ENCODE data around the gene KLHDC10. TPM values are rescaled to one million over a fixed set of nuclear protein-coding genes. Genes with fewer than 3 reads are reported as not detected.
"Not testable (repeated sequence)": the region's sequence is repeated elsewhere in the genome, so short reads cannot be mapped to it uniquely, and the experiment has no call there.

KLHDC10 gene
- polyA plus RNA-seq, 1 donor from 2014 or later, result 59.1 TPM

- H2AFZ ChIP-seq (ENCODE audit: low read depth, low read length), result no peak overlapping the region
- peaks cover 13% of the 10 kb centered on the region for H3K36me3 ChIP-seq (ENCODE audit: insufficient read depth, low read length)
- TF ChIP-seq SMC3 (conservative IDR thresholded peaks at IDR 0.05; ENCODE audit: poor library complexity) (no peak), TAF1 (IDR thresholded peaks at IDR 0.05; ENCODE audit: low read depth) (no peak), RAD21 (conservative IDR thresholded peaks at IDR 0.05) (no peak), EP300 (conservative IDR thresholded peaks at IDR 0.05; ENCODE audit: poor library complexity, severe bottlenecking) (no peak), MXI1 (conservative IDR thresholded peaks at IDR 0.05; ENCODE audit: poor library complexity, severe bottlenecking) (no peak), EZH2 (IDR thresholded peaks at IDR 0.05; ENCODE audit: borderline replicate concordance, insufficient read depth, low read length, poor library complexity, severe bottlenecking) (no peak), REST (IDR thresholded peaks at IDR 0.05; ENCODE audit: borderline replicate concordance) (no peak), CTCF (IDR thresholded peaks at IDR 0.05; ENCODE audit: poor library complexity, severe bottlenecking) (no peak), POLR2AphosphoS5 (IDR thresholded peaks at IDR 0.05) (no peak)
- no peak overlapping the region for H3K27ac ChIP-seq (ENCODE audit: low read length)
- no peaks in the 10 kb centered on the region for H3K79me2 ChIP-seq (replicated peaks; ENCODE audit: insufficient read depth, low read length)
- no peaks in the 10 kb centered on the region for H3K9me3 ChIP-seq (ENCODE audit: low read length)
- no peak overlapping the region for H3K4me3 ChIP-seq (ENCODE audit: low read length)
- no peak overlapping the region for H3K4me2 ChIP-seq (ENCODE audit: low read length)
- no peaks in the 10 kb centered on the region for H4K20me1 ChIP-seq (ENCODE audit: insufficient read depth)
- no peak overlapping the region for H3K9ac ChIP-seq (ENCODE audit: low read length)
- no peaks in the 10 kb centered on the region for H3F3A ChIP-seq (ENCODE audit: insufficient read depth, low read length, poor library complexity, severe bottlenecking)
- H3K27me3 ChIP-seq (ENCODE audit: insufficient read depth, low read depth, low read length), result no peaks in the 10 kb centered on the region
- no peaks in the 10 kb centered on the region for H3K9me2 ChIP-seq (ENCODE audit: insufficient read depth, low read length)
Measured at GRCh38 chr7:130124711-130125110, 54.4 kb downstream of the KLHDC10 start.

GRCh38 chr7:130126840-130127239 is 56.5 kb downstream of the KLHDC10 start:
- not testable (repeated sequence) for H3K27me3 ChIP-seq (ENCODE audit: insufficient read depth, low read depth, low read length); H3K4me2 ChIP-seq (ENCODE audit: low read length); H3K9ac ChIP-seq (ENCODE audit: low read length); H3K9me3 ChIP-seq (ENCODE audit: low read length); H4K20me1 ChIP-seq (ENCODE audit: insufficient read depth); H3K4me3 ChIP-seq (ENCODE audit: low read length); H2AFZ ChIP-seq (ENCODE audit: low read depth, low read length); H3F3A ChIP-seq (ENCODE audit: insufficient read depth, low read length, poor library complexity, severe bottlenecking); H3K79me2 ChIP-seq (replicated peaks; ENCODE audit: insufficient read depth, low read length); H3K27ac ChIP-seq (ENCODE audit: low read length); H3K9me2 ChIP-seq (ENCODE audit: insufficient read depth, low read length)
- H3K36me3 ChIP-seq (ENCODE audit: insufficient read depth, low read length), result peaks cover 26% of the 10 kb centered on the region

- Histone ChIP-seq H3K4me2 (ENCODE audit: low read length) (no peak overlapping the region), H3K4me3 (ENCODE audit: low read length) (no peak overlapping the region), H4K20me1 (ENCODE audit: insufficient read depth) (no peaks in the 10 kb centered on the region), H3K9me2 (ENCODE audit: insufficient read depth, low read length) (no peaks in the 10 kb centered on the region), H3K36me3 (ENCODE audit: insufficient read depth, low read length) (peaks cover 24% of the 10 kb centered on the region), H2AFZ (ENCODE audit: low read depth, low read length) (no peak overlapping the region), H3K9ac (ENCODE audit: low read length) (no peak overlapping the region), H3K79me2 (replicated peaks; ENCODE audit: insufficient read depth, low read length) (no peaks in the 10 kb centered on the region), H3K9me3 (ENCODE audit: low read length) (no peaks in the 10 kb centered on the region), H3F3A (ENCODE audit: insufficient read depth, low read length, poor library complexity, severe bottlenecking) (no peaks in the 10 kb centered on the region), H3K27ac (ENCODE audit: low read length) (no peak overlapping the region), H3K27me3 (ENCODE audit: insufficient read depth, low read depth, low read length) (no peaks in the 10 kb centered on the region)
- no peak for TF ChIP-seq MXI1 (conservative IDR thresholded peaks at IDR 0.05; ENCODE audit: poor library complexity, severe bottlenecking)
- TF ChIP-seq TAF1 (IDR thresholded peaks at IDR 0.05; ENCODE audit: low read depth), result no peak
- no peak for TF ChIP-seq EP300 (conservative IDR thresholded peaks at IDR 0.05; ENCODE audit: poor library complexity, severe bottlenecking)
- no peak for TF ChIP-seq EZH2 (IDR thresholded peaks at IDR 0.05; ENCODE audit: borderline replicate concordance, insufficient read depth, low read length, poor library complexity, severe bottlenecking)
Measured at GRCh38 chr7:130127404-130127803, 57.1 kb downstream of the KLHDC10 start.
